ENCODE results near the gene ANAPC5.

DNA sequence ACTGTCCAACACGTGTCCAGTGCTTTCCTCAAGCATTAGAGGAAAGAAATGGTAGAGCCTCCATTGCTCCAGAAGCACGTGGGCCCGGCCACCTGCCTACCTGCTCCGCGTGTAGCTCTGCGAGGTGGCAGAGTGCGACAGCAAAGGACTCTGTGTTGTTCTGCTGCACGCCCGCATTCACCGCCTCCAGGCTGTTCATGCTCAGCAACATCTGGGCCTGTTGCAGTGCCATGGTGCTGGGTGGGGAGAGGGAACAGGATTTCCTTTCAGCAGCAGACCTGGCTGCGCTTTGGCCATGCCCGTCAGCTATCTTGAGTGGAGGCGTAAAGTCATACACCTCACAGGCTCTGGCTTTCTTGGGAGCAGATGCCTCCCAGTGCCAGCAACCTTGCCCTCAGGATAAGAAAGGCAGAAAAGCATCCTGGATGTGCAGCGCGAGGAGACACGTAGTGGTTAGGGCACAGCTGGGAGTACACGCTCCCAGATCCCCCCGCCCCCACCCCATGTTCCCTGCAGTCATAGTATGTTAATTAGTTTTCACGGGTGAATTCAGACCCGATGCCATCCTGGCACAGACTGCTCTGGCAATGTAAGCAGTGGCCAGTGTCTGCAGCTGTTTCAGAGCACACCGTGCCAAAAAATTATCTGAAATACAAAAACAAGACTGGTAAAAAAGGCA is 25.1 kb downstream of the ANAPC5 start:
- TF ChIP-seq, protein P1, sequence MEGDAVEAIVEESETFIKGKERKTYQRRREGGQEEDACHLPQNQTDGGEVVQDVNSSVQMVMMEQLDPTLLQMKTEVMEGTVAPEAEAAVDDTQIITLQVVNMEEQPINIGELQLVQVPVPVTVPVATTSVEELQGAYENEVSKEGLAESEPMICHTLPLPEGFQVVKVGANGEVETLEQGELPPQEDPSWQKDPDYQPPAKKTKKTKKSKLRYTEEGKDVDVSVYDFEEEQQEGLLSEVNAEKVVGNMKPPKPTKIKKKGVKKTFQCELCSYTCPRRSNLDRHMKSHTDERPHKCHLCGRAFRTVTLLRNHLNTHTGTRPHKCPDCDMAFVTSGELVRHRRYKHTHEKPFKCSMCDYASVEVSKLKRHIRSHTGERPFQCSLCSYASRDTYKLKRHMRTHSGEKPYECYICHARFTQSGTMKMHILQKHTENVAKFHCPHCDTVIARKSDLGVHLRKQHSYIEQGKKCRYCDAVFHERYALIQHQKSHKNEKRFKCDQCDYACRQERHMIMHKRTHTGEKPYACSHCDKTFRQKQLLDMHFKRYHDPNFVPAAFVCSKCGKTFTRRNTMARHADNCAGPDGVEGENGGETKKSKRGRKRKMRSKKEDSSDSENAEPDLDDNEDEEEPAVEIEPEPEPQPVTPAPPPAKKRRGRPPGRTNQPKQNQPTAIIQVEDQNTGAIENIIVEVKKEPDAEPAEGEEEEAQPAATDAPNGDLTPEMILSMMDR (IDR thresholded peaks at IDR 0.05 in 4 of 5, conservative IDR thresholded peaks at IDR 0.05 in 1 of 5): no peak
- no peak for TF ChIP-seq POLR2A (IDR thresholded peaks at IDR 0.05)
